Measurements from ENCODE around the gene MYH8.

Gene MYH8

GRCh38 chr17:10369239-10369638, 52.5 kb downstream of the MYH8 start:
- Histone ChIP-seq H3K27me3 (ENCODE audit: insufficient read depth, low read length, poor library complexity) (peaks cover 25% of the 10 kb centered on the region), H3K4me3 (ENCODE audit: low read depth in 1 of 2, low read length in 2 of 2) (no peak overlapping the region), H3K36me3 (ENCODE audit: insufficient read depth, low read length) (no peaks in the 10 kb centered on the region), H3K4me1 (ENCODE audit: insufficient read depth, low read length) (no peaks in the 10 kb centered on the region), H3K9ac (ENCODE audit: low read depth, low read length) (no peak overlapping the region), H3K27ac (ENCODE audit: low read length) (no peak overlapping the region), H4K20me1 (ENCODE audit: insufficient read depth, low read length) (no peaks in the 10 kb centered on the region), H3K9me3 (ENCODE audit: insufficient read depth, low read length, severe bottlenecking) (no peaks in the 10 kb centered on the region), H2AFZ (ENCODE audit: low read depth, low read length) (no peak overlapping the region), H3K79me2 (ENCODE audit: insufficient read depth, low read length) (no peaks in the 10 kb centered on the region), H3K4me2 (ENCODE audit: insufficient read depth, low read length) (no peak overlapping the region)
- ATAC-seq (ENCODE audit: insufficient read depth, low read depth) (no peak), DNase-seq (no peak)
- TF ChIP-seq EZH2 (IDR thresholded peaks at IDR 0.05; ENCODE audit: borderline replicate concordance, low read depth, low read length, severe bottlenecking) (no peak), CTCF (IDR thresholded peaks at IDR 0.05; ENCODE audit: borderline replicate concordance, extremely low read depth, low read length, poor library complexity, severe bottlenecking) (no peak)

- DNase-seq (no peak), ATAC-seq (ENCODE audit: insufficient read depth, low read depth) (no peak)
- Histone ChIP-seq H3K9ac (ENCODE audit: low read depth, low read length) (no peak overlapping the region), H3K4me1 (ENCODE audit: insufficient read depth, low read length) (no peaks in the 10 kb centered on the region), H3K4me2 (ENCODE audit: insufficient read depth, low read length) (no peak overlapping the region), H3K36me3 (ENCODE audit: insufficient read depth, low read length) (no peaks in the 10 kb centered on the region), H3K79me2 (ENCODE audit: insufficient read depth, low read length) (no peaks in the 10 kb centered on the region), H3K4me3 (ENCODE audit: low read depth in 1 of 2, low read length in 2 of 2) (no peak overlapping the region), H4K20me1 (ENCODE audit: insufficient read depth, low read length) (no peaks in the 10 kb centered on the region), H2AFZ (ENCODE audit: low read depth, low read length) (no peak overlapping the region), H3K27me3 (ENCODE audit: insufficient read depth, low read length, poor library complexity) (peaks cover 25% of the 10 kb centered on the region), H3K27ac (ENCODE audit: low read length) (no peak overlapping the region), H3K9me3 (ENCODE audit: insufficient read depth, low read length, severe bottlenecking) (no peaks in the 10 kb centered on the region)
- TF ChIP-seq CTCF (IDR thresholded peaks at IDR 0.05; ENCODE audit: borderline replicate concordance, extremely low read depth, low read length, poor library complexity, severe bottlenecking) (no peak), EZH2 (IDR thresholded peaks at IDR 0.05; ENCODE audit: borderline replicate concordance, low read depth, low read length, severe bottlenecking) (no peak)
These were observed 53.2 kb downstream of the MYH8 start for GRCh38 chr17:10368561-10368960.

GRCh38 chr17:10360578-10360977, 61.2 kb downstream of the MYH8 start:
- Histone ChIP-seq H3K36me3 (ENCODE audit: insufficient read depth, low read length) (no peaks in the 10 kb centered on the region), H4K20me1 (ENCODE audit: insufficient read depth, low read length) (no peaks in the 10 kb centered on the region), H2AFZ (ENCODE audit: low read depth, low read length) (no peak overlapping the region), H3K27ac (ENCODE audit: low read length) (no peak overlapping the region), H3K9me3 (ENCODE audit: insufficient read depth, low read length, severe bottlenecking) (no peaks in the 10 kb centered on the region), H3K9ac (ENCODE audit: low read depth, low read length) (no peak overlapping the region), H3K4me3 (ENCODE audit: low read depth in 1 of 2, low read length in 2 of 2) (no peak overlapping the region), H3K79me2 (ENCODE audit: insufficient read depth, low read length) (no peaks in the 10 kb centered on the region), H3K4me2 (ENCODE audit: insufficient read depth, low read length) (no peak overlapping the region), H3K27me3 (ENCODE audit: insufficient read depth, low read length, poor library complexity) (peaks cover 3% of the 10 kb centered on the region), H3K4me1 (ENCODE audit: insufficient read depth, low read length) (no peaks in the 10 kb centered on the region)
- DNase-seq (no peak), ATAC-seq (ENCODE audit: insufficient read depth, low read depth) (no peak)
- TF ChIP-seq EZH2 (IDR thresholded peaks at IDR 0.05; ENCODE audit: borderline replicate concordance, low read depth, low read length, severe bottlenecking) (no peak), CTCF (IDR thresholded peaks at IDR 0.05; ENCODE audit: borderline replicate concordance, extremely low read depth, low read length, poor library complexity, severe bottlenecking) (no peak)

GRCh38 chr17:10357768-10358167, 64.0 kb downstream of the MYH8 start:
- Histone ChIP-seq H3K9me3 (ENCODE audit: insufficient read depth, low read length, severe bottlenecking) (no peaks in the 10 kb centered on the region), H3K79me2 (ENCODE audit: insufficient read depth, low read length) (no peaks in the 10 kb centered on the region), H3K9ac (ENCODE audit: low read depth, low read length) (no peak overlapping the region), H3K36me3 (ENCODE audit: insufficient read depth, low read length) (no peaks in the 10 kb centered on the region), H4K20me1 (ENCODE audit: insufficient read depth, low read length) (no peaks in the 10 kb centered on the region), H3K4me3 (ENCODE audit: low read depth in 1 of 2, low read length in 2 of 2) (no peak overlapping the region), H3K27ac (ENCODE audit: low read length) (no peak overlapping the region), H3K27me3 (ENCODE audit: insufficient read depth, low read length, poor library complexity) (peaks cover 3% of the 10 kb centered on the region), H3K4me1 (ENCODE audit: insufficient read depth, low read length) (no peaks in the 10 kb centered on the region), H3K4me2 (ENCODE audit: insufficient read depth, low read length) (no peak overlapping the region), H2AFZ (ENCODE audit: low read depth, low read length) (no peak overlapping the region)
- peak; percentile 49; the same call in 1 of the 3 replicates for ATAC-seq (ENCODE audit: insufficient read depth, low read depth)
- TF ChIP-seq EZH2 (IDR thresholded peaks at IDR 0.05; ENCODE audit: borderline replicate concordance, low read depth, low read length, severe bottlenecking): no peak
- TF ChIP-seq CTCF (IDR thresholded peaks at IDR 0.05; ENCODE audit: borderline replicate concordance, extremely low read depth, low read length, poor library complexity, severe bottlenecking): peak; percentile 74
- peak; percentile 37 for DNase-seq
